ENCODE measurements around the gene MUC4.

DNA sequence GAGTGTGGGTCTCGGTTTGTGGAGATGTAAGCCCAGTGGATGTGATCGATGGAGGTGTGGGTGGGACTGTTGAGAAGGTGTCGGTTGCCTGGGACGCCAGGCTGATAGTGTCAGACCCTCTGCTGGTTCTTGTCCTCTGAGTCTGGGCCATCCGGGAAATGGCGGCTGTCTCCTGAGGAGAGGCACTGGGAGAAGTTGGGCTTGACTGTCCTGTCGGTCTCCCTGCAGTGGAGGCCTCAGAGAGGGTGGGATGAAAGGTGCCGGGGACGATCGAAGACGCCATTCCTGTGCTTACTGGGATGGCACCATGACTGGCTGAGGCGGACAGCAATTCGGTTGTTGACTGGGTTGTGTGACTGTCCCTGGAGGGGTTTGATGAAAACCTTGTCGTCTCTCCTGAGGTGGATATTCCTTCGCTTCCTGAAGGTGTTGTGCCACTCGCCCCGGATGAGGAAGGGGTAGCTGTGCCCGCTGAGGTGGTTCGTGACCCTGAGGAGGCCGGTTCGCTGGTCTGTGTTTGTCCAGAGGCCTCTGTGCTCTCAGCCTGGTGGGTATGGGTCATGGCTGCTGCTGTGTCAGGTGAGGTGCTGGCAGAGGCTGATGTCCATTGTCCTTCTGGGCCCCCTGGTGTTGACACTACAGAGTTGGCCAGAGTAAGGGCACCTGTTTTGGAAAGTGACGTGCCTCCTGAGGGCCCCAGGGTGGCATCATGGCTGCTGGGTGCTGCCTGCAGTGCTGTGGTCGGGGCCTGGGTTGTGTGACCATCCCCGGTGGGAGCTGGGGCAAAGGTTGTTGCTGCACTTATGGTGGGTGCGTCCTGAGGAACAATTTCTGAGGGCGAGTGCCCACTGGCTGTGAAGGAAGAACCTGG, 22.8 kb downstream of the MUC4 start:
- TF ChIP-seq, protein P1, sequence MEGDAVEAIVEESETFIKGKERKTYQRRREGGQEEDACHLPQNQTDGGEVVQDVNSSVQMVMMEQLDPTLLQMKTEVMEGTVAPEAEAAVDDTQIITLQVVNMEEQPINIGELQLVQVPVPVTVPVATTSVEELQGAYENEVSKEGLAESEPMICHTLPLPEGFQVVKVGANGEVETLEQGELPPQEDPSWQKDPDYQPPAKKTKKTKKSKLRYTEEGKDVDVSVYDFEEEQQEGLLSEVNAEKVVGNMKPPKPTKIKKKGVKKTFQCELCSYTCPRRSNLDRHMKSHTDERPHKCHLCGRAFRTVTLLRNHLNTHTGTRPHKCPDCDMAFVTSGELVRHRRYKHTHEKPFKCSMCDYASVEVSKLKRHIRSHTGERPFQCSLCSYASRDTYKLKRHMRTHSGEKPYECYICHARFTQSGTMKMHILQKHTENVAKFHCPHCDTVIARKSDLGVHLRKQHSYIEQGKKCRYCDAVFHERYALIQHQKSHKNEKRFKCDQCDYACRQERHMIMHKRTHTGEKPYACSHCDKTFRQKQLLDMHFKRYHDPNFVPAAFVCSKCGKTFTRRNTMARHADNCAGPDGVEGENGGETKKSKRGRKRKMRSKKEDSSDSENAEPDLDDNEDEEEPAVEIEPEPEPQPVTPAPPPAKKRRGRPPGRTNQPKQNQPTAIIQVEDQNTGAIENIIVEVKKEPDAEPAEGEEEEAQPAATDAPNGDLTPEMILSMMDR (IDR thresholded peaks at IDR 0.05) = no peak
- TF ChIP-seq POLR2A (IDR thresholded peaks at IDR 0.05) (no peak), EP300 (IDR thresholded peaks at IDR 0.05) (no peak)
